Measurements from ENCODE around the gene DOCK8.
"Not testable (repeated sequence)": the region's sequence is repeated elsewhere in the genome, so short reads cannot be mapped to it uniquely, and the experiment has no call there.

The DOCK8 gene

DNA sequence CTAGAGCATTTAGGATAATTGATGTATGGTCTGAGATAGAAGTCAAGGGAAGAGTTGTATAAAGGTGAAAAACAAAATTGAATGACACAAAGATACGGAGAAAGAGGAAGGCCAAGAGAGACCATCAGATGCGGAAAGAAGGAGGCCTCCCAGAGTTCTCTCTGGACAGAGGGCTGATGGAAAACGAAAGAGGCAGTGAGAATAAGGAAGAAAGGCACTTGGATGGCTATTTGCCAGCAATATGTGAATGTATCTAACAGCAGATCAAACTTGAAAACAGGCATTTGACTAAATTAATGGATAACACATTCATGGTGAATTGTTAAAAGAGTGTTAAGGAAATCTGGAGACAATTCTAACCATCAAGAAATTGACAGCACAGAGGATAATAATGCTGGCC is 2.4 kb upstream of the DOCK8 start:
- no peak for DNase-seq (ENCODE audit: extremely low read depth, low read depth)
- TF ChIP-seq, protein P1, sequence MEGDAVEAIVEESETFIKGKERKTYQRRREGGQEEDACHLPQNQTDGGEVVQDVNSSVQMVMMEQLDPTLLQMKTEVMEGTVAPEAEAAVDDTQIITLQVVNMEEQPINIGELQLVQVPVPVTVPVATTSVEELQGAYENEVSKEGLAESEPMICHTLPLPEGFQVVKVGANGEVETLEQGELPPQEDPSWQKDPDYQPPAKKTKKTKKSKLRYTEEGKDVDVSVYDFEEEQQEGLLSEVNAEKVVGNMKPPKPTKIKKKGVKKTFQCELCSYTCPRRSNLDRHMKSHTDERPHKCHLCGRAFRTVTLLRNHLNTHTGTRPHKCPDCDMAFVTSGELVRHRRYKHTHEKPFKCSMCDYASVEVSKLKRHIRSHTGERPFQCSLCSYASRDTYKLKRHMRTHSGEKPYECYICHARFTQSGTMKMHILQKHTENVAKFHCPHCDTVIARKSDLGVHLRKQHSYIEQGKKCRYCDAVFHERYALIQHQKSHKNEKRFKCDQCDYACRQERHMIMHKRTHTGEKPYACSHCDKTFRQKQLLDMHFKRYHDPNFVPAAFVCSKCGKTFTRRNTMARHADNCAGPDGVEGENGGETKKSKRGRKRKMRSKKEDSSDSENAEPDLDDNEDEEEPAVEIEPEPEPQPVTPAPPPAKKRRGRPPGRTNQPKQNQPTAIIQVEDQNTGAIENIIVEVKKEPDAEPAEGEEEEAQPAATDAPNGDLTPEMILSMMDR (IDR thresholded peaks at IDR 0.05; ENCODE audit: low read depth, low read length) = no peak

- not testable (repeated sequence) for DNase-seq (ENCODE audit: extremely low read depth, low read depth)
These were observed 764 bp upstream of the DOCK8 start for GRCh38 chr9:213901-214300.

- DNase-seq (ENCODE audit: extremely low read depth, low read depth) = no peak
- TF ChIP-seq, protein P1 (IDR thresholded peaks at IDR 0.05; ENCODE audit: low read depth, low read length) = no peak
These were observed 366 bp upstream of the DOCK8 start for GRCh38 chr9:214351-214647.

- TF ChIP-seq, protein P1 (IDR thresholded peaks at IDR 0.05; ENCODE audit: low read depth, low read length) = no peak
- no peak for DNase-seq (ENCODE audit: extremely low read depth, low read depth)
These were observed 1.0 kb downstream of the DOCK8 start for GRCh38 chr9:215631-216155.

GRCh38 chr9:216866-217265 is 2.2 kb downstream of the DOCK8 start:
- TF ChIP-seq, protein P1 (IDR thresholded peaks at IDR 0.05; ENCODE audit: low read depth, low read length) = no peak
- no peak for DNase-seq (ENCODE audit: extremely low read depth, low read depth)

DNA sequence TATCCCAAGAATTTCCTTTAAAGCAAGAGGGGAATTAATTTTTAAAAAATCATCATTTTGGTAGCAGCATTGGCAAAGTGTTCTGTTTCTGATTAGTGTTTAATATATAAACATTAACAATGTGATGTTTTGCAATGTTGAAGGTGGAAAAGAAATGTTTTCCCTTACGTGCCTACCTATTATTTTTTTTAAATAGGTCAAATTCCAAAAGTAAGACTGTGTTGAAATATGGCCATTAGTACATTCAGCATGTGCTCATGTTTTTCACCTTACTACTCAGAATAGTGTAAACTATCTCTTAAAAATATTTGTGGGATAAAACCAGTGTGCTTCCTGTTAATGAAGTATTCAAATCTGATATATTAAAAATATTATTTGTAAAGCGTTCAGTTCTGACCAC is 3.3 kb downstream of the DOCK8 start:
- TF ChIP-seq, protein P1 (IDR thresholded peaks at IDR 0.05; ENCODE audit: low read depth, low read length) = no peak
- no peak for DNase-seq (ENCODE audit: extremely low read depth, low read depth)

DNA sequence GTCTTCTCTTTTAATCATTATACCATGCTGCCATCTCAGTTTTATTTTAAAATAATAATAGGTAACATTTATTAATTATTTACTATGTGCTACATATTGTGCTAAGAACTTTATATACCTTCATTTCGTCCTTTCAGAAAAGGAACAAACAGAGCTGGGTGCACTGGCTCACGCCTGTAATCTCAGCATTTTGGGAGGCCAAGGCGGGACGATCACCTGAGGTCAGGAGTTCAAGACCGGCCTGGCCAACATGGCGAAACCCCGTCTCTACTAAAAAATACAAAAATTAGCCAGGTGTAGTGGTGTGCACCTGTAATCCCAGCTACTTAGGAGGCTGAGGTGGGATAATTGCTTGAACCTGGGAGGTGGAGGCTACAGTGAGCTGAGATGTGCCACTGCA is 4.4 kb downstream of the DOCK8 start:
- DNase-seq (ENCODE audit: extremely low read depth, low read depth) = not testable (repeated sequence)

DNA sequence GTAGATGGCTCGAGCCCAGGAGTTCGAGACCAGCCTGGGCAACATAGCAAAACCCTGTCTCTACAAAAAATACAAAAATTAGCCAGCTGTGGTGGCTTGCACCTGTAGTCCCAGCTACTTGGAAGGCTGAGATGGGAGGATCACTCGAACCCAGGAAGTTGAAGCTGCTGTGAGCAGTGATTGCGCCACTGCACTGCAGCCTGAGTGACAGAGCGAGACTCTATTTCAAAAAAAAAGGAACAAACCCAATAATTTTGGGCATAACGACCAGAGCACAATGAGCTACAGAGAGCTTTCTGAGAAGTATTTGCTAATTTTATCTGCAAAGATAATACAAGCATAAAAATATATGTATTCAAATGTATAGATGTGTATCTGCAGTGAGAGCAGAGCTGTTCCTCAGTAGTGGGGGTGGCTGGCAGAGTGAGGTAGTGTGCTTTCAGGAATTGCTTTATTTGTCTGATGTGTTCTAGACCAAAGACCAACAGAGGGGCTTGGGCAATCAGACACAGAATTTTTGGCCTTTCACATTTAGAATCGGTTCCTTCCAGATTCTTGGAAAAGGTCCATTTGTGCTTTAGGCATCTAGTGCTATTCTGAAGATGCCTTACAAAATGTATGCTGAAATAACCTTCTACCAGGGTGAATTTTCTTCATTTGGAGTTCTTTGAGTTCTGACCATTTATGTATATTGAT is 5.2 kb downstream of the DOCK8 start:
- no peak for DNase-seq (ENCODE audit: extremely low read depth, low read depth)
- TF ChIP-seq, protein P1 (IDR thresholded peaks at IDR 0.05; ENCODE audit: low read depth, low read length) = no peak

Measured in AG09319 (cell line).